Measurements from ENCODE around the gene USO1. TPM values are rescaled to one million over a fixed set of nuclear protein-coding genes. Genes with fewer than 3 reads are reported as not detected.
A peak's percentile ranks its signal among the peaks of the same experiment; 100 is the strongest.
"Not testable (repeated sequence)": the region's sequence is repeated elsewhere in the genome, so short reads cannot be mapped to it uniquely, and the experiment has no call there.

Gene USO1
- total RNA-seq, 1 donor from 2014 or later: 105 TPM

- no peak for DNase-seq
These were observed 10.4 kb upstream of the USO1 start for GRCh38 chr4:75714011-75714410.

- no peak for DNase-seq
These were observed 9.7 kb upstream of the USO1 start for GRCh38 chr4:75714704-75715103.

GRCh38 chr4:75715105-75715799 lies 9.1 kb upstream of the USO1 start:
- no peak for DNase-seq

- not testable (repeated sequence) for DNase-seq
These were observed 8.3 kb upstream of the USO1 start for GRCh38 chr4:75716054-75716453.

- DNase-seq: no peak
These were observed 7.0 kb upstream of the USO1 start for GRCh38 chr4:75717408-75717807.

- peak; percentile 20 for DNase-seq
These were observed 5.8 kb upstream of the USO1 start for GRCh38 chr4:75718529-75718928.

GRCh38 chr4:75722417-75722816 lies 2.0 kb upstream of the USO1 start:
- DNase-seq: no peak

- DNase-seq: peak; percentile 27
These were observed 963 bp upstream of the USO1 start for GRCh38 chr4:75723163-75724065.

GRCh38 chr4:75724867-75725724 lies 719 bp downstream of the USO1 start:
- DNase-seq: peak; percentile 83

- not testable (repeated sequence) for DNase-seq
These were observed 1.7 kb downstream of the USO1 start for GRCh38 chr4:75725942-75726538.

- DNase-seq: peak; percentile 6
These were observed 2.2 kb downstream of the USO1 start for GRCh38 chr4:75726577-75726976.

GRCh38 chr4:75727073-75727472 lies 2.7 kb downstream of the USO1 start:
- DNase-seq: peak; percentile 12

- no peak for DNase-seq
These were observed 5.5 kb downstream of the USO1 start for GRCh38 chr4:75729836-75730235.

GRCh38 chr4:75733369-75733768 lies 9.0 kb downstream of the USO1 start:
- DNase-seq: no peak

- DNase-seq: no peak
These were observed 11.1 kb downstream of the USO1 start for GRCh38 chr4:75735525-75735924.

- DNase-seq: no peak
These were observed 12.5 kb downstream of the USO1 start for GRCh38 chr4:75736862-75737261.

- DNase-seq: no peak
These were observed 13.0 kb downstream of the USO1 start for GRCh38 chr4:75737398-75737797.

GRCh38 chr4:75741027-75741426 lies 16.6 kb downstream of the USO1 start:
- no peak for DNase-seq

GRCh38 chr4:75742451-75742850 lies 18.1 kb downstream of the USO1 start:
- no peak for DNase-seq

GRCh38 chr4:75745161-75745560 lies 20.8 kb downstream of the USO1 start:
- DNase-seq: peak; percentile 68

- peak; percentile 77 for DNase-seq
These were observed 21.4 kb downstream of the USO1 start for GRCh38 chr4:75745721-75746199.

GRCh38 chr4:75752637-75753036 lies 28.3 kb downstream of the USO1 start:
- DNase-seq: no peak

Data from dermis blood vessel endothelial cell (primary cell).